ENCODE measurements around the gene SLC29A3. TPM values are rescaled to one million over a fixed set of nuclear protein-coding genes. Genes with fewer than 3 reads are reported as not detected.

SLC29A3 gene
- total RNA-seq, 1 donor from 2014 or later: 2.5 TPM

DNA sequence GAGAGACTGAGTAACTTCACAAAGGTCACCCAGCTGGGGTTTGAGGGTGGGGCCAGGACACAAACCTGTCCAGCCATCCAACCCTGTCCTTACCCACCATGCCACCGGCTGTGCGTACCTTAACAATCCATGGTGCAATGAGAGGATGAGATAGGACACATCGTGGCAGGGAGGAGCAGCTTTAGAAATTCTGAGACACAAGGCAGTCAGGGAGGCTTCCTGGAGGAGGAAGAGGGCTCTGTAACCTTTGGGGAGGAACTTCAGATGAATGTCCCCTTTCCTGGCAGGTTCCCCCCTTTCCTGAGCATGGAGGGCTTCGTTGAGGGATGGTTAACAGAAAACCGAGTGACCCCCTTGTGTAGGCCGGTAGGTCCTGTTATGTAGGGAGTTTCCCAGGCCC, 35.6 kb upstream of the SLC29A3 start:
- H3K4me1 ChIP-seq: peaks cover 12% of the 10 kb centered on the region
- no peaks in the 10 kb centered on the region for H3K79me2 ChIP-seq (ENCODE audit: low read depth)
- Mint-ChIP-seq H3K4me1 (peaks cover 18% of the 10 kb centered on the region), H3K4me3 (no peak overlapping the region), H3K27ac (peak overlapping the region; percentile 69), H3K36me3 (no peaks in the 10 kb centered on the region), H3K27me3 (ENCODE audit: insufficient read depth, low read depth) (peaks cover 4% of the 10 kb centered on the region), H3K9me3 (no peaks in the 10 kb centered on the region)
- TF ChIP-seq EZH2phosphoT487 (IDR thresholded peaks at IDR 0.05) (no peak), EZH2 (IDR thresholded peaks at IDR 0.05) (no peak)
- TF ChIP-seq, protein P1, sequence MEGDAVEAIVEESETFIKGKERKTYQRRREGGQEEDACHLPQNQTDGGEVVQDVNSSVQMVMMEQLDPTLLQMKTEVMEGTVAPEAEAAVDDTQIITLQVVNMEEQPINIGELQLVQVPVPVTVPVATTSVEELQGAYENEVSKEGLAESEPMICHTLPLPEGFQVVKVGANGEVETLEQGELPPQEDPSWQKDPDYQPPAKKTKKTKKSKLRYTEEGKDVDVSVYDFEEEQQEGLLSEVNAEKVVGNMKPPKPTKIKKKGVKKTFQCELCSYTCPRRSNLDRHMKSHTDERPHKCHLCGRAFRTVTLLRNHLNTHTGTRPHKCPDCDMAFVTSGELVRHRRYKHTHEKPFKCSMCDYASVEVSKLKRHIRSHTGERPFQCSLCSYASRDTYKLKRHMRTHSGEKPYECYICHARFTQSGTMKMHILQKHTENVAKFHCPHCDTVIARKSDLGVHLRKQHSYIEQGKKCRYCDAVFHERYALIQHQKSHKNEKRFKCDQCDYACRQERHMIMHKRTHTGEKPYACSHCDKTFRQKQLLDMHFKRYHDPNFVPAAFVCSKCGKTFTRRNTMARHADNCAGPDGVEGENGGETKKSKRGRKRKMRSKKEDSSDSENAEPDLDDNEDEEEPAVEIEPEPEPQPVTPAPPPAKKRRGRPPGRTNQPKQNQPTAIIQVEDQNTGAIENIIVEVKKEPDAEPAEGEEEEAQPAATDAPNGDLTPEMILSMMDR (IDR thresholded peaks at IDR 0.05): no peak
- H3K9me3 ChIP-seq (ENCODE audit: low read depth): no peaks in the 10 kb centered on the region
- no peaks in the 10 kb centered on the region for H3K36me3 ChIP-seq
- H3K27ac ChIP-seq: no peak overlapping the region
- H3K9ac ChIP-seq: no peak overlapping the region
- H4K20me1 ChIP-seq (ENCODE audit: low read depth): no peaks in the 10 kb centered on the region
- H3K4me3 ChIP-seq: no peak overlapping the region
- no peaks in the 10 kb centered on the region for H3K27me3 ChIP-seq
- H3F3A ChIP-seq (ENCODE audit: low read depth): no peaks in the 10 kb centered on the region
- no peak overlapping the region for H3K4me2 ChIP-seq
- no peak for DNase-seq (ENCODE audit: low spot score)
- H2AFZ ChIP-seq (replicated peaks): no peak overlapping the region

DNA sequence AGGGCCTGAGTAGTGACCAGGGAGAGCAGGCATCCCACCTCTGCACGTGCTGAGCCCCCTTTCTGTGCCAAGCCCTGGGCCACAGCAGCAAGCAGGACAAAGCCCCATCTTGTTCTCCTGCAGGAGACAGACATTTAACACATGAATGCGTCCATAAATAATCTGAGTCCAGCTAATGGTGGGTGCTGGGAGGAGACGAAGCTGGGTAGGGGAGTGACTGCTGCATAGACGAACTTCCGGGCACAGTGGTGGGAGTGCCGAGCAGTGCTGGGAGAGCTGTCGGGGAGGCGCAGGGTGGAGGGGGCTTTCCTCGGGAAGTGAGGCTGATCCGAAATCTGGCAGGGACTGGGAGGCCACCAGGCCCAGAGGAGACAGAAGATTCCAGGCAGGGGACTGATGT, 35.2 kb upstream of the SLC29A3 start:
- Histone ChIP-seq H3K9ac (no peak overlapping the region), H3K4me1 (peaks cover 7% of the 10 kb centered on the region), H3K79me2 (ENCODE audit: low read depth) (no peaks in the 10 kb centered on the region), H4K20me1 (ENCODE audit: low read depth) (no peaks in the 10 kb centered on the region), H3K36me3 (no peaks in the 10 kb centered on the region), H3K9me3 (ENCODE audit: low read depth) (no peaks in the 10 kb centered on the region), H3F3A (ENCODE audit: low read depth) (no peaks in the 10 kb centered on the region), H3K4me3 (no peak overlapping the region), H3K27ac (no peak overlapping the region), H3K4me2 (no peak overlapping the region), H2AFZ (replicated peaks) (no peak overlapping the region), H3K27me3 (no peaks in the 10 kb centered on the region)
- Mint-ChIP-seq H3K36me3 (no peaks in the 10 kb centered on the region), H3K4me1 (peaks cover 13% of the 10 kb centered on the region), H3K9me3 (no peaks in the 10 kb centered on the region), H3K27ac (peak overlapping the region; percentile 68), H3K4me3 (no peak overlapping the region), H3K27me3 (ENCODE audit: insufficient read depth, low read depth) (peaks cover 6% of the 10 kb centered on the region)
- TF ChIP-seq EZH2 (IDR thresholded peaks at IDR 0.05): no peak
- TF ChIP-seq, protein P1 (IDR thresholded peaks at IDR 0.05): no peak
- no peak for TF ChIP-seq EZH2phosphoT487 (IDR thresholded peaks at IDR 0.05)
- DNase-seq (ENCODE audit: low spot score): no peak

DNA sequence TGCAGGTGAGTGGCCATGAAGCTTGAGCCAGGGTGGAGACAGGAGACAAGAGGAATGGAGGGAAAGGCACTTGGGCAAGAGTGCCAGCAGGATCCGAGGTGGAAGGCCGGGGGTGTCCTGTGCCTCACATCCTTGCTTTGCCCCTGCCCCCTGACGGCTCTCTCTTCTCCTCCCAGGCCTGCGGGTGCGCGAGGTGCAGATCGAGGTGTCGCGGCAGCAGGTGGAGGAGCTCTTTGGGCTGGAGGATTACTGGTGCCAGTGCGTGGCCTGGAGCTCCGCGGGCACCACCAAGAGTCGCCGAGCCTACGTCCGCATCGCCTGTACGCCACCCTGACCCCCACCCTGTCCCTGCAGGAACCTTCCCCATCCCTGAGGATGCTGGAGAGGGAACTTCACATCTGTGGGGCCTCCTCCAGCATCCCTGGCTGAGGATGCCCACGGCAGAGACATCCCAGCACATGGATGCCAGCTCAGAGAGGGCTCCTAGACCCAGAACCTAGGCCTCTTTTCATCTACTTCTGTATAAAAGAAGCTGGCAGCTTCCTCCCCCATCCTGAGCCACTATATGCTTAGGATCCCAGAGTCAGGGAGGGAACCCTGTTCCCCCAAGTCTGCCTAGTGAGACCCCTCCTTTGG, 34.4 kb upstream of the SLC29A3 start:
- no peak overlapping the region for H3K27ac ChIP-seq
- H3K9me3 ChIP-seq (ENCODE audit: low read depth): no peaks in the 10 kb centered on the region
- no peaks in the 10 kb centered on the region for H4K20me1 ChIP-seq (ENCODE audit: low read depth)
- H3K4me1 ChIP-seq: no peaks in the 10 kb centered on the region
- H3K4me1 Mint-ChIP-seq: peaks cover 9% of the 10 kb centered on the region
- no peak overlapping the region for H3K4me3 Mint-ChIP-seq
- H3F3A ChIP-seq (ENCODE audit: low read depth): no peaks in the 10 kb centered on the region
- H3K36me3 ChIP-seq: no peaks in the 10 kb centered on the region
- TF ChIP-seq, protein P1 (IDR thresholded peaks at IDR 0.05): no peak
- TF ChIP-seq EZH2phosphoT487 (IDR thresholded peaks at IDR 0.05) (no peak), EZH2 (IDR thresholded peaks at IDR 0.05) (no peak)
- H3K27me3 ChIP-seq: no peaks in the 10 kb centered on the region
- no peaks in the 10 kb centered on the region for H3K79me2 ChIP-seq (ENCODE audit: low read depth)
- no peaks in the 10 kb centered on the region for H3K9me3 Mint-ChIP-seq
- no peak overlapping the region for H3K4me3 ChIP-seq
- DNase-seq (ENCODE audit: low spot score): no peak
- peaks cover 7% of the 10 kb centered on the region for H3K27me3 Mint-ChIP-seq (ENCODE audit: insufficient read depth, low read depth)
- H3K36me3 Mint-ChIP-seq: no peaks in the 10 kb centered on the region
- no peak overlapping the region for H2AFZ ChIP-seq (replicated peaks)
- H3K9ac ChIP-seq: no peak overlapping the region
- peak overlapping the region; percentile 75 for H3K27ac Mint-ChIP-seq
- no peak overlapping the region for H3K4me2 ChIP-seq

Data from neural progenitor cell (in vitro differentiated cells).